Stomach (tissue), 9 donors: ENCODE results near the gene OSBP2. TPM values are rescaled to one million over a fixed set of nuclear protein-coding genes. Genes with fewer than 3 reads are reported as not detected.

Experiments used
- DNase-seq, 2 donors: peaks; one replicate each; pipeline versions ENCODE4 v3.0.0 to v3.0.0-alpha.2; 2013 to 2019
- H3K27ac ChIP-seq, 5 donors: fragments of 200-600 bp in 4 of 5; sonication (generic) in 4 of 5; one replicate each; pipeline ENCODE4 v1.5.1; 2013 to 2019; ENCODE audit warnings: mild to moderate bottlenecking in 1 of 5, moderate library complexity in 1 of 5
- H3K27me3 ChIP-seq, 3 donors: fragments of 200-600 bp; sonication (generic); one replicate each; pipeline ENCODE4 v1.5.1; 2017 to 2019; ENCODE audit warnings: mixed run types in 1 of 3
- H3K36me3 ChIP-seq, 4 donors: fragments of 200-600 bp; sonication (generic); 1 replicate in 3 of 4; 2 replicates in 1 of 4; pipeline ENCODE4 v1.5.1; 2016 to 2019
- H3K4me1 ChIP-seq, 4 donors: fragments of 200-600 bp; sonication (generic); one replicate each; pipeline ENCODE4 v1.5.1; 2016 to 2019
- H3K4me3 ChIP-seq, 4 donors: fragments of 200-600 bp; sonication (generic) in 3 of 4; one replicate each; pipeline ENCODE4 v1.5.1; 2016 to 2019; ENCODE audit warnings: mild to moderate bottlenecking in 1 of 4
- H3K9me3 ChIP-seq, 4 donors: fragments of 200-600 bp; sonication (generic); one replicate each; pipeline ENCODE4 v1.5.1; 2016 to 2019
- EP300 ChIP-seq: sonication (generic); formaldehyde crosslinking; IDR thresholded peaks from one replicate; pipeline ENCODE4 v1.6.1; 2017; ENCODE audit warnings: antibody characterized with exemption
- POLR2A ChIP-seq, 4 donors: fragments of 450-650 bp; IDR thresholded peaks; one replicate each; pipeline ENCODE4 v1.6.1; 2016; ENCODE audit warnings: antibody characterized with exemption in 4 of 4, control low read depth in 2 of 4, mild to moderate bottlenecking in 1 of 4, moderate library complexity in 1 of 4
- POLR2AphosphoS5 ChIP-seq, 3 donors: sonication (generic); formaldehyde crosslinking; IDR thresholded peaks; one replicate each; pipeline ENCODE4 v1.6.1; 2016; ENCODE audit warnings: antibody characterized with exemption in 3 of 3
- WGBS, 5 donors: extraction: QIAGEN DNeasy Blood & Tissue Kit in 3 of 5; methylation state at CpG; one replicate each; pipeline versions ENCODE4 v1.1.5 to v1.1.7; 2013 to 2018; 5-methylcytosine and 5-hydroxymethylcytosine counted together
- intact Hi-C: fragments of 100-400 bp; cut with DNase I; formaldehyde crosslinking; loops from one replicate; pipeline ENCODE4 v1.15.1; 2023; ENCODE audit warnings: low total_unique reads
- polyA plus RNA-seq, 3 donors: library from polyadenylated mRNA; stranded (reverse); fragments of 200-250 nt; gene quantifications; one replicate each; pipeline ENCODE4 v1.2.3, GENCODE V29; 2013
- total RNA-seq, 5 donors: library from RNA; depleted of rRNA; stranded (reverse); fragments of >200 nt; gene quantifications; one replicate each; pipeline versions ENCODE4 v1.1.0 to v1.2.3, GENCODE V29; 2014 to 2016
- TF ChIP-seq, protein P1 (sequence below), 7 experiments: fragments of 450-650 bp in 4 of 7; fragments of 200-600 bp in 3 of 7; sonication (generic) in 3 of 7; IDR thresholded peaks; one replicate each; pipeline ENCODE4 v1.5.1; 2016 to 2019; ENCODE audit warnings: antibody characterized with exemption in 7 of 7, control low read depth in 2 of 7, mild to moderate bottlenecking in 1 of 7
- donor health status: healthy with polysubstance abuse.
- donor health status: Bipolar disorder and iron deficiency.
- donor health status: healthy.

OSBP2 gene
- total and polyA plus RNA-seq, 8 donors, result 0.58 to 9.5 (median 1.8) TPM; not detected in 1

DNA sequence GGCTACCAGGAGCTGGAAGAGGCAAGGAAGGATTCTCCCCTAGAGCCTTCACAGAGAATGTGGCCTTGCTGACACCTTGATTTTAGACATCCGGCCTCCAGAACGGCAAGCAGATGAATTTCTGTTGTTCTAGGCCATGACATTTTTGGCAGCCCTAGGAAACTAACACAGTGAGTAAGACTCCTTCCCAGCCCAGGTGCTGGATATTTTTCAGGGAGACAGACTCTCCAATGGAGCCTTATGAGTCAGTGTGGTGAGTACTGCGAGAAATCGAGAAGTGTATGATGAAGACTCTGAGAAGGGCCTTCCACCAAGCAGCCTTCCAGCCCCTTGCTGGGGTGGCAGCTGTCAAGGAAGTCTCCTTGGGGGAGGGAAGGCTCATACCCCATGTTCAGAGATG is 114.4 kb downstream of the OSBP2 start:
- WGBS, 5 donors, result 91 to 100% (median 94%) methylated on average over 2 to 4 of the region's 4 CpGs
- Histone ChIP-seq H3K4me1 (no peaks in the 10 kb centered on the region), H3K36me3 (no peaks in the 10 kb centered on the region), H3K27me3 (peaks cover 0 to 7% (median 0%) of the 10 kb centered on the region in 3 donors), H3K27ac (no peak overlapping the region), H3K4me3 (no peak overlapping the region), H3K9me3 (no peaks in the 10 kb centered on the region)
- intact Hi-C loops, result no loop called here
- TF ChIP-seq, protein P1, sequence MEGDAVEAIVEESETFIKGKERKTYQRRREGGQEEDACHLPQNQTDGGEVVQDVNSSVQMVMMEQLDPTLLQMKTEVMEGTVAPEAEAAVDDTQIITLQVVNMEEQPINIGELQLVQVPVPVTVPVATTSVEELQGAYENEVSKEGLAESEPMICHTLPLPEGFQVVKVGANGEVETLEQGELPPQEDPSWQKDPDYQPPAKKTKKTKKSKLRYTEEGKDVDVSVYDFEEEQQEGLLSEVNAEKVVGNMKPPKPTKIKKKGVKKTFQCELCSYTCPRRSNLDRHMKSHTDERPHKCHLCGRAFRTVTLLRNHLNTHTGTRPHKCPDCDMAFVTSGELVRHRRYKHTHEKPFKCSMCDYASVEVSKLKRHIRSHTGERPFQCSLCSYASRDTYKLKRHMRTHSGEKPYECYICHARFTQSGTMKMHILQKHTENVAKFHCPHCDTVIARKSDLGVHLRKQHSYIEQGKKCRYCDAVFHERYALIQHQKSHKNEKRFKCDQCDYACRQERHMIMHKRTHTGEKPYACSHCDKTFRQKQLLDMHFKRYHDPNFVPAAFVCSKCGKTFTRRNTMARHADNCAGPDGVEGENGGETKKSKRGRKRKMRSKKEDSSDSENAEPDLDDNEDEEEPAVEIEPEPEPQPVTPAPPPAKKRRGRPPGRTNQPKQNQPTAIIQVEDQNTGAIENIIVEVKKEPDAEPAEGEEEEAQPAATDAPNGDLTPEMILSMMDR (IDR thresholded peaks at IDR 0.05), result no peak
- TF ChIP-seq POLR2AphosphoS5 (IDR thresholded peaks at IDR 0.05) (no peak), POLR2A (IDR thresholded peaks at IDR 0.05) (no peak), EP300 (no peak)
- no peak for DNase-seq

DNA sequence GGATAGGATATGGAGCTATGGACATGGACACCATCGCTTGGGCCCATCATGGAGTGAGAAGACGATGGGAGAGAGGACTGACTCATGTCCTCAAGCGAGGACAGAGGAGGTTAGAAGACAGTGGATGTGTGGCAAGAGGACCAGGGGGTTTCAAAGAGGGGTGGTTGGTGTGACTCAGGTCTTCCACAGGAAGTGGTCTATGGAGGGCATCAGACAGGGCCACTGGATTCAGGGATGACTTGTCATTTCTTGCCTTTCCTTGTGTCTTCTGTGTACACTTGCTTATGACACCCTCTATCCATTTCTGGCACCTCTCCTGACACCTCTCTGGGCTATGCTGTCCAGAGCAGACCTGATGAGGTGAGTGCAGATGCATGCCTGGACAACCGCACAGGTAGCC is 115.4 kb downstream of the OSBP2 start:
- Histone ChIP-seq H3K27me3 (peaks cover 0 to 4% (median 0%) of the 10 kb centered on the region in 3 donors), H3K4me1 (no peaks in the 10 kb centered on the region), H3K36me3 (no peaks in the 10 kb centered on the region), H3K9me3 (no peaks in the 10 kb centered on the region), H3K4me3 (no peak overlapping the region), H3K27ac (no peak overlapping the region)
- WGBS, 5 donors, result 83 to 92% (median 86%) methylated on average over 4 of the region's 4 CpGs
- TF ChIP-seq, protein P1 (IDR thresholded peaks at IDR 0.05), result no peak
- TF ChIP-seq POLR2A (IDR thresholded peaks at IDR 0.05), result no peak
- no peak for TF ChIP-seq EP300
- no peak for TF ChIP-seq POLR2AphosphoS5 (IDR thresholded peaks at IDR 0.05)
- intact Hi-C loops, result no loop called here
- no peak for DNase-seq

DNA sequence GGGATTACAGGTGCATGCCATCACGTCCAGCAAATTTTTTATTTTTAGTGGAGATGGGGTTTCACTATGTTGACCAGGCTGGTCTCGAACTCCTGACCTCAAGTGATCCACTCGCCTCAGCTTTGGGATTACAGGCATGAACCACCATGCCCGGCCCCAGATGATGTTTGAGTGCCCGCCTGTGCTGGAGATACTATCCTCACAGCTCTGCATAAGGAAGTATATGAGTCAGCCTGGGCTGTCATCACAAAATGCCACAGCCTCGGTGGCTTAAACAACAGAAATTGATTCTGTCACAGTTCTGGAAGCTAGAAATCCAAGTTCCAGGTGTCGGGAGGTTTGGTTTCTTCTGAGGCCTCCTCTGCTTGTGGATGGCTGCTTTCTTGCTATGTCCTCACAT is 119.3 kb downstream of the OSBP2 start:
- intact Hi-C loops, result no loop called here
- peaks cover 0 to 11% (median 0%) of the 10 kb centered on the region in 3 donors for H3K27me3 ChIP-seq
- no peaks in the 10 kb centered on the region for H3K4me1 ChIP-seq
- no peak for DNase-seq
- no peak for TF ChIP-seq POLR2A (IDR thresholded peaks at IDR 0.05)
- TF ChIP-seq, protein P1 (IDR thresholded peaks at IDR 0.05), result no peak
- TF ChIP-seq EP300, result no peak
- TF ChIP-seq POLR2AphosphoS5 (IDR thresholded peaks at IDR 0.05), result no peak
- no peak overlapping the region for H3K27ac ChIP-seq
- H3K4me3 ChIP-seq, result no peak overlapping the region
- no peaks in the 10 kb centered on the region for H3K36me3 ChIP-seq
- no peaks in the 10 kb centered on the region for H3K9me3 ChIP-seq
- 83 to 89% (median 86%) methylated on average over 7 of the region's 7 CpGs for WGBS, 5 donors

DNA sequence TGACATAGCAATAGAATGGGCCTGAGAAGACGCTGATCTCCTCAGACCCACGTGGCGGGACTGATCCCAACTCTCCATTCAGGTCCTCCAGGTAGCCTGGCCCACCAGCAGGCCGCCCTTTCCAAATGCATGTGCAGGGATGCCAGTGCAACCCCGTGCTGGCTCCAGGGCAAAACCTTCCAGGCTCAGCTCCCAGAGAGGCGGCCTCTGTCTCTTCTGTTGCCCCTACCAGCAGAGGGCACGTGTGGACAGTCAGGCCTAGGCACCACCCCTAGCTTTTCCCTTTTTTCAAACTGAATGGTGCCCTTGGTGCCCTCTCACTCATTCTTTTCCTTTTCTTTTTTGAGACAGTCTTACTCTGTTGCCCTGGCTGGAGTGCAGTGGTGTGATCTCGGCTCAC is 121.7 kb downstream of the OSBP2 start:
- no peaks in the 10 kb centered on the region for H3K36me3 ChIP-seq
- H3K27ac ChIP-seq, result no peak overlapping the region
- intact Hi-C loops, result no loop called here
- no peaks in the 10 kb centered on the region for H3K9me3 ChIP-seq
- peaks cover 0 to 35% (median 5%) of the 10 kb centered on the region in 3 donors for H3K27me3 ChIP-seq
- no peak overlapping the region for H3K4me3 ChIP-seq
- H3K4me1 ChIP-seq, result peaks cover 0 to under 1% (median 0%) of the 10 kb centered on the region in 4 donors
- WGBS, 5 donors, result 74 to 86% (median 79%) methylated on average over 8 of the region's 8 CpGs
- TF ChIP-seq, protein P1 (IDR thresholded peaks at IDR 0.05), result no peak
- TF ChIP-seq POLR2AphosphoS5 (IDR thresholded peaks at IDR 0.05) (no peak), EP300 (no peak), POLR2A (IDR thresholded peaks at IDR 0.05) (no peak)
- DNase-seq, result no peak
